ENCODE measurements around the gene SEMA5A.
A peak's percentile ranks its signal among the peaks of the same experiment; 100 is the strongest.
"Not testable (repeated sequence)": the region's sequence is repeated elsewhere in the genome, so short reads cannot be mapped to it uniquely, and the experiment has no call there.

Gene SEMA5A

DNA sequence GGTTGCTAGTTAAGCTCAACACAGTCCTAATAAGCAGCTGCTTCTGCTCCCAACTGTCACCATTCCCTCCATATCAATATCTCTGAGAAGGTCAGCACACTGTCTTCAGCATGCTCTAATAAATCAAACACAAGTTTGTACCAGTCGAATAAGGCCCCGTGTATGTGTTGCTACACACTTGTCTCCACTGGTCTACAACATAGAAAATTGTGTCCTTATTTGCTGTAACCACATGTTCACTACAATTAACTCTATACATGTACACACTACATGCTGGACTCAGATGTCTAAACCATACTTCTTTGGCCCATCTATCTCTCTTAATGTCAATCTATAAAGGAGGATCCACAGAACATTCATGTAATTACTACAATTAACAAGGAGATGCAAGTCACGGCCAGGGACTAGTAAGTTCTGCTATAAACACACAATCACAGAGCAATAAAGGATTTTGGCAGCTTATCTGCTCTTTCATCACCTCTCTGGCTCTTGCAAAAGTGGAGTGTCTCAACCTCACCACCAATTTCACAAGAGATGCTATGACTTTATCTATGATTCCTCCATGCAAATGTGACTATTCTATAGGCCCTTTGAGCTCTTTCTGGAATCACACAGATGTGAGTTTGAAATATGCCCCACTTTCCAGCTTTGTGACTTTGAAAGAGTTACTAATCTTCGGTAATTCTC, 143.9 kb downstream of the SEMA5A start:
- FAIRE-seq (no peak), DNase-seq (ENCODE audit: low spot score) (no peak)

DNA sequence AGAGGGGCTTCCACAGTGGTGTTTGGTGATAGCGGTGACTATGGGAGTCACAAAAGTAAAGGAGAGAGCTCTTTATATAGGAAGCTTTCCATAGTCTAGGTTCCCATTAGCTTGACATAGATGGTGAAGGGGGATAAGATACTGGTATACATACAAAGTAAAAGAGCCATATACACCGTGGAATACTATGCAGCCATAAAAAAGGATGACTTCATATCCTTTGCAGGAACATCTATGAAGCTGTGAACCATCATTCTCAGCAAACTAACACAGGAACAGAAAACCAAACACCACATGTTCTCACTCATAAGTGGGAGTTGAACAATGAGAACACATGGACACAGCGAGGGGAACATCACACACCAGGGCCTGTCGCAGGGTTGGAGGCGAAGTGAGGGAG, 146.1 kb downstream of the SEMA5A start:
- not testable (repeated sequence) for DNase-seq (ENCODE audit: low spot score); FAIRE-seq

DNA sequence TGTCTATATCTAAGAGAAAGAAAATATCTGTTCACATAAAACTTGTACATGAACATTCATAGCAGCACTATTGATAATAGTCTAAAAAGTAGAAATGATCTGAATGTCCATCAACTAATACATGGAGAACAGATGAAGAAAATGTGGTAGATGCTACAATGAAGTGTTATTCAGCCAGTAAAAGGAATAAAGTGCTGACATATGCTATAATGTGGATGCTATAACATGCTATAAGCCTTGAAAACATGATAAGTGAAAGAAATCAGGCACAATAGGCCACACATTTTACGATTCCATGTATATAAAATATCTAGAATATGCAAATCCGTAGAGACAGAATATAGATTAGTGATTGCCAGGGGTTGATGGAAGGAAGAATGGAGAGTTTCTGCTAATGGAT, 146.8 kb downstream of the SEMA5A start:
- no peak for FAIRE-seq
- DNase-seq (ENCODE audit: low spot score), result no peak

DNA sequence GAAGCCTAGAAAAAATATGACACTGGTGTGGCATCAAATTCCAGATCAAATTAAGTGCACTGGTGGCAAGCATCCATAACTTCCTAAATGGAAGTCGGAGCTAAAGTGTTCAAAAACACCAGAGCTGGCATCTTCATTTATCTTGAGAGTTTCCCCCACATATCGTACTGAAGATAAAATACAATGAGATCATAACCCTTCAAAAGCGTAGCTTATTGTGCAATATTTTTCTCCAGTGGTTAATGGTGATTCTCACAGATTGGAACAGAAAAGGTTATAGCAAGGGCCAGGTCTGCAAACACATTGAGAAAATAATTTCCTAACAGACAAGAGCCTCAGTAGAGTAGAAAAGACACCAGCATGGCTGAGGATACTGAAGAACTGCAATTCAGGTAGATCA, 147.6 kb downstream of the SEMA5A start:
- no peak for DNase-seq (ENCODE audit: low spot score)
- FAIRE-seq, result no peak

DNA sequence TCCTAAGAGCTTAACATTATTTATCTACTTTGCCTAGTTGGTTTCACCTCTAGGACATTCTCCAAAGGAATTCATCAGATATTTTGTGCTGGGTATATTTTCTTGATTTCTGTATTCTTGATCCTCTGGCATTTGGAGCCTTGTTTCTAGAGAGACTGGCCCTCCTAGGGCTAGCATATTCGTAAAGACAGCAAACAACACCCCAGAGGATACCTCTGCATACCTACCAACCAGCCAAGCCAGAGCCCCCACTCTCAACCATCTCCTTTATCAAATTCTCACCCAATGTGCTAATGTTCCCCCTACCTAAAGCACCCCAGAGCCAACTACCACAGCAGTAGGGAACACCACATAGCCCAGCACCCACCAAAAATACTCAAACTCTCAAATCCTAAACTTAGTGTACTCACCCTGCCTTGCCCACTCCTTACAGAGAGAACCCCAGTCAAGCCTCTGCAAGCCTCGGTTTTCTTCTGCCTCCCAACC, 149.5 kb downstream of the SEMA5A start:
- DNase-seq (ENCODE audit: low spot score), result no peak
- no peak for FAIRE-seq

DNA sequence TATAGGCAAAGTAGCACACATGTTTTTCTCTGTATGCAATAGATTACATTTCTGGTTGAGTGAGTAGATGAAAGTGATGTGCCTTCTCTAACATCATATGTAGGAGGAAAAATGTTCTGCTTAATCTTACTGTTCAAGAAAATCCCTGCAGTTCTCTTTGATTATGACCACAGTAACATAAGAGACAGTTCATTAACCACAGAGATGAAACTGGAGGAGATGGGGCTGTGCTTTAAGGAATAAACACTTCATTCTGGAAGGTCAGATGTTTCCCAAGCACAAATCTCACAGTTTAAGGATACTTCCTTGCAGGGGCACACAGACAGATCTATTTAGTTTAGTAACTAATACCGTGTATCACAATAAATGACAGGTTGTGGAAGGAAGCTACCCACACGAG, 150.2 kb downstream of the SEMA5A start:
- no peak for FAIRE-seq
- DNase-seq (ENCODE audit: low spot score), result no peak

DNA sequence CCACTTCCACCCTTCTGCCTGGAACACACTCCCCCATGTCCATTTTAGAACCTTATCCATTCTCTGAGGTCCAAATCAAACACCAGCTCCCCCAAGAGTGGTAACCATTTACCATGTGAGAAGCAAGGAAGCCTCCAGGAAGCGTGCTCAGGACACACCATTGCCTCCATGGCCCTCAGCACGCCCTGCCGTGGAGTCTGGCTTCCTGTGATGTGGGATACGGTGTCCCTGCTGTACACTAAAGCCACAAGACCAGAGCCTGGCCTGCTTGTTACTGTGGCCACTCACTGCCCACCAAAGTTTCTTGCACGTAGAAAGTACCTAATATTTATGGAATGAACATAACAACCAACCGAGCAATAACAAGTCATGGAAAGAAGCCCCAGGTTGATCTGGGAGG, 151.7 kb downstream of the SEMA5A start:
- FAIRE-seq (no peak), DNase-seq (ENCODE audit: low spot score) (no peak)

DNA sequence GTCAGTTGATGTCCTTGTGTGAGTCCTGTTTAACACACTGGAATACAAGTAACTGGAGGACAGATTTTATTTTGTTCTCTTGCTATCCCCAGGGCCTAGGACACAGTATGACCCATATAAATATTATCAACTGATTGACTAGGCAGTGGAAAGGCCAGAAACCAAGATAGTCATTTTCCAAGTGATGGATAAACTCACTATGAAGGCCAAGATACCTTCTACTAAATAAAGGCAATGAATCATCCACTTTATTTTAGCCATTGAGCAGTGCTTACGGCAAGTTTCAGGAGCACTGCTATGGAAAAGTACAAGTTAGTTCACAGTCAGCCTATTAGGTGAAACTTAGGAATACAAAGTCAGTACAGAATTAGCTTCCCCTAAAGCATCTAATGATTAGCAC, 153.2 kb downstream of the SEMA5A start:
- DNase-seq (ENCODE audit: low spot score) (no peak), FAIRE-seq (no peak)

DNA sequence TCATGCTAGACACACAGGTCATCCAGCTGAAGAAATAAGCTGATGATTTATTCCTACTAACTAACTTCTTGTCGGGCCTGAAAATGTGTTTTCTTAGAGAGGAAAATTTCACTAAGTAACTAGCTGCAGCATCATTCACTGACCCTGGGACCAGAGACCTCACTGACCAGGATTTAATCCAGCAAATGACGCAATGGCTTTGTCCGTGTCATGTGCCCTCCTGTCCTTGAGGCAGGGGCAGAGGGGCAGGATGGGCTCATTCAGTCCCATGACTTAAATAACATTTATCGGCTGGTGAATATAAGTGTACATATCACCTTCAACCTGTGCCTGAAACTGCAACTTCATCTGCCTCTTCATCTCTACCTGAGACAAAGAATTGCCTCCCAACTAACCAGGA, 154.8 kb downstream of the SEMA5A start:
- DNase-seq (ENCODE audit: low spot score), result no peak
- no peak for FAIRE-seq

DNA sequence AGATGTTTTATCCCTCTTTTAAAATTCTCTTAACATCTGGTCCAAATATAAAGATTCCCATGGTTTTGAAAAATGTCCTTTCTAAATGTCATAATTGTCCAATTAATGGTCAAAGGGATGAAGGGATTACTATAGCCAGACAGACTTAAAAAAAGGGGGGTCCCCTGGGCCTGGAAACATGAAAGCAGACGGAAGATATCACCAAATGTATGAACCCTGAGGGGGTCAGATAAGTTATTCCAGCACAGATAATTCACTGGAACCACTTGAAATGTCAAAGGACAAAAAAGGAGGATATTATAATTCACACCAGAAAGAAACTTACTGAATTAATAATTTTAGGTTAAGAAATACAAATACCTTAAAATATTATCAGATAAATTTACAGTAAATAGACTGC, 155.8 kb downstream of the SEMA5A start:
- no peak for DNase-seq (ENCODE audit: low spot score)
- FAIRE-seq, result no peak

DNA sequence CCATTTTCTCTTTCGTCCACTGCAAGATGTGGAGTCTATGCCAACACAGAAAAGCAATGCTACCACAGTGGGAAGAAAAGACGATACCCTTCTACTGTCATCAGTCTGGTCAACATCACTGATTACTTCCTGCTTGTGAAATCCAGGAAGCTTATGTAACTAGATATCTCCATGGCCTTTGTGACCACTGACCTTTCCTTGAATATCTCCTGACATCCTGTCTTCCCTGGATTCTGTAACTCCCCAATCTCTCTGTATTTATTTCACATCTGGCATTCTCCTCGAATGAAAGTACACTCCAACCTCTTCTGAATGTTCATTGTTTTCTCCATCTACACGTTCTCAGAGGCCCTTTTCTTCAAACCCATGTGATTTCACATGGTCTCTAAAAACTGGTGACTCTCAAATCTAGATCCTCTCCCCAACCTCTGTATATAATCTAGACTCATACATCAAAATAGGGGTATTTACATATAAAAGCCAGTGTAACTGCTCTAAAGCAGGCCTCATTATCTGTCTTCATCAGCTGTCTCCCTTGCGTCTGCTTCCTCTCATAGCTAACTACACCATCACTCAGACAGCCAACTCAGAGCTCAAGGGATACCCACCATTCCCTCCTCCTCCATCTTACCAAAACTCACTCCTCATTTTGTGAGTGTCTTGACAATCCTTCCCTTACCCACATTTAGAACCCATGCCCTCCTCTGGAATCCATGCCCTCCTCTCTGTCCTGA, 156.8 kb downstream of the SEMA5A start:
- FAIRE-seq, result no peak
- no peak for DNase-seq (ENCODE audit: low spot score)

DNA sequence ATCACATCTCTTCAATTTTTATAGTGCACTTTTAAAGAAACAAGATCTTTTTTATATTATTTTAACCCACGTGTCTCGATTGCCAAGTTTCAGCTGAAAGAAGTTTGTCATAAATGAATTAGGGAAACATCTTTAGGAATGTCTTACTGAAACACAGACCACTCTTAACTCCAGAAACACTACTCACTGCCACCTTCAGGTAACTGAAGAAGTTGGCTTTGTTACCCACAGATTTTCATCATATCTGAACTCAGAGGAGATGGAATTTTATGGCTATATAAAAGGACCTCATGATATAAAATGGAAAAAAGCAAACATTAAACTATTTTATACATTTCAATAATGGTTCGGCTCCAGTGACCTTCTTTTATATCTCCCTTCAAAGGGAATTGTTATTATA, 158.0 kb downstream of the SEMA5A start:
- no peak for FAIRE-seq
- no peak for DNase-seq (ENCODE audit: low spot score)

DNA sequence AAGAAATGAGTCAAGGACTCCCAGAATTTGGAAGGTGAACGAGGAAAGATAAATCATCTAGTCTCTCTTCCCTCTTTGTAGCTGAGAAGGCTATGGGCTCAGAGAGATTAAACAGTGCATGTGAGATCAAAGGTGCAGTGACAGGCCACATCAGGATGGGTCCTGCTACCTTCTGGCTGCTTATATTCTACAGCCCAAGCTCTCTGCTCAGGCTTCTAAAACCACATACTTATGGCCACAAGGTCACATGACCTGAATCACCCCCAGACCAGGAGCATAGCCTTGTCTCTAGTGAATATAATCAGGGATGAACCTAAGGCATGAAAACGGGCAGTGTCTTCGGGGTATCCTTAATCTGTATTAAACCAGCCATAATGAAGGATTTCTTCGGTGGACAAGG, 158.9 kb downstream of the SEMA5A start:
- FAIRE-seq, result no peak
- DNase-seq (ENCODE audit: low spot score), result no peak

DNA sequence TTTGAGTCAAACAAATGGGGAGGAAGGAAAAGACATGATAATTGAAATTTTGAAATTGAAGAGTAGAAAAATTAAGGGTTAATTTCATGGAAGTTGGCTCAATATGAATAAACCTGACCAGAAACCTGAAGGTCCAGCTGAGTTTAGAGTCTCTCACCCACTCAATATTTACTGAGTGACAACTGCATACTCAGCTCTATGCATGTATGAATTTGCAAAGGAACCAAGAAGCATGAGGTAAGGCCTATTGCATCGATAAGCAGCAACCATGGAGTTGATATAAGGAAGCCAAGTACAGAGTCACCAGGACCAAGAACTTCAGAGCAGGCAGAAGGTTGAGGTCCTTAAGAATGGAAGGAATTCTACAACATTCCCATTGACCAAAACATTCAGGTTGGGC, 163.4 kb downstream of the SEMA5A start:
- no peak for FAIRE-seq
- DNase-seq (ENCODE audit: low spot score), result no peak

DNA sequence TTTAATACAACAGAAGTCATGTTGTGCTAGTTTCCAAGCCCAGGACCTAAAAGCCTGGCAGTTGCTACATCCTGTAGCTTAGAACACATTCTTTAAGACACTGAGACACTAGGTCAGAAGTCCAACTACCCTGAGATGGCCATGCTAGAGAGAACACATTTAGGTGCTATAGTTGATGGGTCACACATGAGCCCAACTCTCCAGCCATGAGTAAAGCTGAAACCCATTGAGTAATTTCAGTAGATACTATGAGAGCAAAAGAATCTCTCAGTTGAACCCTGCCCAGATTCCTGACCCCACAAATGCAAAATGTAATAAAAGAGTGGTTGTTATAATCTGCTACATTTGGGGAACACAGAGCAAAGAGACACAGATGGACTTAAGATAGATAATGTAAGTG, 164.4 kb downstream of the SEMA5A start:
- DNase-seq (ENCODE audit: low spot score) (no peak), FAIRE-seq (no peak)

DNA sequence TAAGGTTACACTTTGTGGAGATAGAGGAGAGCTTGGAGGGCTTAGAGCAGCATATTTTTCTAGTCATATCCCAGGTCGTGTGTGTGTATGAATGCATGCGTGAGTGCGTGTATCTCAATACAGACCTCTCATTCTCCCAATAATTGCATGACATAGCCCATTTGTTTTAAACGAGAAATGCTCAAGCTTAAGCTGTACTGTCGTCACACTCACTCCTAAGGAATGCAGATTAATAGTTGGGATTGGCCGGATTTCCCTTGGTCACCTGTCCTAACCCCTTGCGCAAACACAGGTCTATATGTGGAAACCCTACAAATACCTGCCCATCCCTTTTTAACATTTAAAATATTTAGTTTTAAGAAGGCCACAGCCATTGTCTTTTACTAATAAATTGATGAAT, 165.8 kb downstream of the SEMA5A start:
- FAIRE-seq, result no peak
- peak; percentile 27 for DNase-seq (ENCODE audit: low spot score)

DNA sequence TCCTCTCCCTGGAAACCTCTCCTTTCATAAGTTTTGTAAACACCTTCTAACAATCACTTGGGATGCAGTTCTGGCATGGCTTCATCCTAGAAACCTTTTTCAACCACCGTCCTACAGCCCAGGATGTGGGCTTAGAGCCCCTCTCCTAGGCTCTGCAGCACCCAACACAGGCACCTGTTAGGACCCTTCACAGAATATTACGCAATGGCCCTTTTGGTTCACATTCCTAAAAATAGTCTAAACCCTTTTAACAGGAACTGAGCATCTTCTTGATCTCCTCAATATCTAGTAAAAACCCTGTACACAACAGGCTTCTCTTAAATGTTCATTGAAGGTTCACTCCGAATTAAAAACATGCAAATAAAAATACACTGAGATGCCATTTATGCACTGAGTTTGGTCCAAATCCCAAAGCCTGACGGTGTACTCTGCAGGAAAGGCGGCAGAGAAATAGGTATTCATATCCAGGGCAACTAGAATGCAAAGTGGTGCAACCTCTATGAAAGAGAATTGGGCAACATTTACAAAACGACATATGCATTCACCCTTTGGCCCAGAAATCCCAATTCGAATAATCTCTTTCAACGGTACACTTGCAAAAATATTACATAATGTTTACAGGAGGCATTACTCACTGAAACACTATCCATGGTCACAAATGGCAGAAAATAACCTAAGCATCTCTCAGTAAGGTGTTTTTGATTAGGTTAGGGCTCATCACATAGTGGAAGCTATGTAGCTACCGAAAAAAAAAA, 169.3 kb downstream of the SEMA5A start:
- DNase-seq (ENCODE audit: low spot score), result no peak
- no peak for FAIRE-seq

DNA sequence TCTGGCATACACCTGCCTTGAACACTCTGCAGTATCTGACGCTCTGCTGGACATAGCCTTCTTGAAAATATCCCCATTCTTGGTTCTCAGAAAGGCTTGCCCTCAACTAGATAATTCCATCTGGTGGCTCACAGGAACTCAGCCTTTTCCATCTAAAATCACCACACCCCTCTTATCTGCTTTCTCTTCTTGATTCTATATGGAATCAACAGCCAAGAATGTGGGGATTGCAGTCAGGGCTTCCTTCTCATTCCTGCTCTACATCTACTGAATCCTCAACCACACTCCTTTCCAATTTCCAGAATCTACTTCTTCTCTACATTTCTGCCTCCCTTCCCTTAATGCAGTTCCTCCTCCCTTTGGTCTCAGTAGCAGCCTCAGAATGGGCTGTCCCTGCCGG, 170.1 kb downstream of the SEMA5A start:
- DNase-seq (ENCODE audit: low spot score) (no peak), FAIRE-seq (no peak)

DNA sequence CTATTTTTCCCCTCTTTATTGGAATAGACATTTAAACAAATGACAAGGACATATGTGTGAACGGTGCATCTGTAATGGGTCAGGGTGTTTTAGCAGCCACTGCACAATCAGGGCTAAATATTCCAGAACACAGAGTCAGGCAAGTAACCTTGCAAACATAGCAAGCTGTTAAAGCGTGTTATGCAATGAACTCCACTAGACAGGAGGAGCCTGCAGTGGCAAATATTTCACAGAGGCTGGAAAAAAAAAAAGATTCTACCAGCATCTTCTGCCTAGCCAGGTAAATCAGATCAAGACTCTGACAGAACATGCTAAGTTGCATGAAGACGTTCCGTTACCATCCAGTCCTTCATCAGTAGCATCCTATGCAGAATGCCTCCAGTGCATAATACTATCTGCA, 171.8 kb downstream of the SEMA5A start:
- FAIRE-seq, result no peak
- DNase-seq (ENCODE audit: low spot score), result no peak

DNA sequence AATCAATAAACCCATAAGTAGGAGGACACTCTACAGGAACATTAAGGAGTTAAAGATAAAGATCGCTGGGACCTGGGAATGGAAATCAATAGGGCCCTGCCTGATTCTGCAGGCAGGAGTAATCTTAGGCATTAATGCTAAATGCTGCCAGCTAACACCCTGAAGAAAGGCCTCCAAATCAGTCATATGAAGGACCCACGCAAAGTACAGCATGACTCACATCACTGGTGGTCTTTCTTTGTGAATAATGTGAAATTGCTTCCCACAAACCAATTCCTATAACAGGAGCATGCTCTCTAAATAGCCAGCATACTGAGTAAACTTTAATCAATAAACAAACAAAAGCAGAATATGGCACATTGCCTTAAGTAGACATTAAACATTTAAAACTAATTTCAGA, 172.3 kb downstream of the SEMA5A start:
- no peak for DNase-seq (ENCODE audit: low spot score)
- no peak for FAIRE-seq

DNA sequence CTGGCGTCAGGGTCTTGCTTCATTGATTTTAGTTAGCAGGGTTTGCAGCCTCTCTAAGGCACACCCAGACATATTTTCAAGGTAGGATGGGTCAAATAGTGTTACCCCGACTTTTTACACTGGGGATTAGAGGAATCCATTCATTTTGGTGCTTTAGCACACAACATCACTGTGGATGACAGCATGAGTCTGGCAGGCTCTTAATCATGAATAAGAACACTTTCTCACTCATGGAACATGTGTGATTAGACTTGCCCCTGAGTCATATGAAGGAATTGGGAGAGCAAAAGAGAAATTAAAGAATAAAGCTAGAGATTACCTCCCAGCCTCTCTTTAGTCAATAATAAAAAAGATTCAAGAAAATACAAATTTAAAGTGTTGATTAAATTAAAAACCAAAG, 175.6 kb downstream of the SEMA5A start:
- DNase-seq (ENCODE audit: low spot score) (no peak), FAIRE-seq (no peak)

DNA sequence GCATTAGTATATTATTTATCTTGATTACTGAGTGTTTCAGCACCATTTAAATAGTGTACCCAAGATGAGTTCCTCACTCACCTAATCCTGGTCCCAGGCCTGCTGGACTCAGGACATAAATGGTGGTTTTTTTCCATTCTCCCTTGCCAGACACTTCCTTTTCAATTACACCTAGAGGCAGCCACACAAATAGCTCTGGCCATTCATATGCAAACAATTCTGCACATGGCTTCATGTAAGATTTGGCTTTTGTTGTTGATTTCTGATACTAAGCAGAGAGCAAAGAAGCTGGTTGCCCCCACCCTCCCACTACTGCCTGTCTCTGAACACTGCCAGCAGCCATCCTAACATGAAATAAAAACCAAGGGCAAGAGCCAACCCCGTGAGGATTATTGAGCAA, 180.4 kb downstream of the SEMA5A start:
- no peak for FAIRE-seq
- DNase-seq (ENCODE audit: low spot score), result no peak

All from urothelium cell line (cell line).